Hepatocyte (in vitro differentiated cells): ENCODE data around the gene SMAP2. TPM values are rescaled to one million over a fixed set of nuclear protein-coding genes. Genes with fewer than 3 reads are reported as not detected.
"Not testable (repeated sequence)": the region's sequence is repeated elsewhere in the genome, so short reads cannot be mapped to it uniquely, and the experiment has no call there.

ENCODE experiments used
- DNase-seq: peaks from one replicate; pipeline ENCODE4 v3.0.0-alpha.2; 2016; ENCODE audit warnings: low spot score
- H2AFZ ChIP-seq: fragments of 200-600 bp; sonication (generic); 2 replicates; pipeline ENCODE4 v1.6.0; 2016; ENCODE audit warnings: antibody characterized with exemption, mild to moderate bottlenecking
- H3K27ac ChIP-seq: fragments of 200-600 bp; sonication (generic); 2 replicates; pipeline ENCODE4 v1.5.1; 2016; ENCODE audit warnings: mild to moderate bottlenecking
- H3K27me3 ChIP-seq: fragments of 200-600 bp; sonication (generic); 2 replicates; pipeline ENCODE4 v1.6.1; 2016
- H3K36me3 ChIP-seq: fragments of 200-600 bp; sonication (generic); replicated peaks from 2 replicates; pipeline ENCODE4 v1.5.1; 2016; ENCODE audit warnings: low read depth; ENCODE audit not compliant: insufficient read depth
- H3K4me1 ChIP-seq: fragments of 200-600 bp; sonication (generic); 2 replicates; pipeline ENCODE4 v1.5.1; 2016; ENCODE audit warnings: mild to moderate bottlenecking, moderate library complexity; ENCODE audit not compliant: insufficient read depth
- H3K4me2 ChIP-seq: fragments of 200-600 bp; sonication (generic); 2 replicates; pipeline ENCODE4 v1.6.0; 2016
- H3K4me3 ChIP-seq: fragments of 200-600 bp; sonication (generic); 2 replicates; pipeline ENCODE4 v1.5.1; 2016; ENCODE audit warnings: mild to moderate bottlenecking
- H3K79me2 ChIP-seq: fragments of 200-600 bp; sonication (generic); 2 replicates; pipeline ENCODE4 v1.6.0; 2017; ENCODE audit warnings: mild to moderate bottlenecking
- H3K9me2 ChIP-seq: fragments of 200-600 bp; sonication (generic); replicated peaks from 2 replicates; pipeline ENCODE4 v1.6.0; 2017; ENCODE audit warnings: mild to moderate bottlenecking; ENCODE audit not compliant: insufficient read depth
- H3K9me3 ChIP-seq: fragments of 200-600 bp; sonication (generic); 2 replicates; pipeline ENCODE4 v1.5.1; 2016; ENCODE audit warnings: low read depth, mild to moderate bottlenecking
- H4K20me1 ChIP-seq: fragments of 200-600 bp; sonication (generic); 2 replicates; pipeline ENCODE4 v1.6.0; 2016; ENCODE audit warnings: mild to moderate bottlenecking; ENCODE audit not compliant: insufficient read depth, poor library complexity, severe bottlenecking
- CTCF ChIP-seq: fragments of 200-600 bp; sonication (generic); IDR thresholded peaks from 2 replicates; pipeline ENCODE4 v1.5.1; 2016; ENCODE audit warnings: antibody characterized with exemption, mild to moderate bottlenecking; ENCODE audit not compliant: poor library complexity
- EZH2 ChIP-seq: fragments of 200-600 bp; sonication (generic); IDR thresholded peaks from 2 replicates; pipeline ENCODE4 v1.6.1; 2016; ENCODE audit warnings: antibody characterized with exemption, mild to moderate bottlenecking, borderline replicate concordance
- EZH2phosphoT487 ChIP-seq: fragments of 200-600 bp; sonication (generic); IDR thresholded peaks from one replicate; pipeline ENCODE4 v1.6.1; 2018; ENCODE audit warnings: antibody characterized with exemption, mild to moderate bottlenecking, low read depth, moderate library complexity; ENCODE audit not compliant: unreplicated experiment, severe bottlenecking
- WGBS: methylation state at CpG from one replicate; pipeline ENCODE4 v1.1.6; 2016; ENCODE audit warnings: low lambda C conversion rate; ENCODE audit errors: missing lambda C conversion rate; 5-methylcytosine and 5-hydroxymethylcytosine counted together
- polyA plus RNA-seq: library from polyadenylated mRNA; unstranded; fragments of >200 nt; fragmentation: Nextera tagmentation; extraction: Ambion mirVana; gene quantifications from 2 replicates; pipeline ENCODE4 v1.2.1, GENCODE V29; 2016
- total RNA-seq: library from RNA; depleted of rRNA; stranded (reverse); fragments of >200 nt; gene quantifications from 2 replicates; pipeline ENCODE4 v1.2.3, GENCODE V29; 2014

The SMAP2 gene
- total RNA-seq (23.1 and 23.9 TPM in 2 replicates), polyA plus RNA-seq (22.9 and 25.0 TPM in 2 replicates)

GRCh38 chr1:40373323-40374283, at the start of gene SMAP2:
SMAP2 (plus strand) TSS chr1:40373727; CDS start chr1:40374121, 394 bp downstream.
- Histone ChIP-seq H3K27ac (peak within 1 kb of the TSS; percentile 87), H3K9me2 (no peaks in the 10 kb centered on the region), H3K9me3 (no peaks in the 10 kb centered on the region), H3K79me2 (peaks cover 40% of the 10 kb centered on the region), H3K36me3 (no peaks in the 10 kb centered on the region), H3K27me3 (no peaks in the 10 kb centered on the region), H3K4me2 (peak within 1 kb of the TSS; percentile 93), H4K20me1 (no peaks in the 10 kb centered on the region), H2AFZ (peak within 1 kb of the TSS; percentile 57), H3K4me1 (peaks cover 6% of the 10 kb centered on the region), H3K4me3 (peak within 1 kb of the TSS; percentile 34)
- peak; percentile 99 for DNase-seq
- TF ChIP-seq EZH2phosphoT487 (no peak), CTCF (no peak), EZH2 (no peak)
- WGBS: 3% methylated on average over 32 of the region's 65 CpGs

GRCh38 chr1:40331403-40331802, 42.1 kb upstream of the SMAP2 start:
- not testable (repeated sequence) for H3K27me3 ChIP-seq, H3K4me3 ChIP-seq, DNase-seq, H3K4me2 ChIP-seq, H2AFZ ChIP-seq, H3K36me3 ChIP-seq, H3K9me3 ChIP-seq, H3K4me1 ChIP-seq, H3K9me2 ChIP-seq, H3K79me2 ChIP-seq, H4K20me1 ChIP-seq, H3K27ac ChIP-seq
- 62% methylated on average over 1 of the region's 1 CpG for WGBS

- H2AFZ ChIP-seq: no peak overlapping the region
- no peaks in the 10 kb centered on the region for H3K79me2 ChIP-seq
- H3K27ac ChIP-seq: no peak overlapping the region
- H3K4me3 ChIP-seq: no peak overlapping the region
- DNase-seq: no peak
- H3K4me2 ChIP-seq: no peak overlapping the region
- no peaks in the 10 kb centered on the region for H3K27me3 ChIP-seq
- H3K36me3 ChIP-seq: no peaks in the 10 kb centered on the region
- WGBS: 86% methylated on average over 1 of the region's 1 CpG
- no peaks in the 10 kb centered on the region for H3K9me2 ChIP-seq
- no peaks in the 10 kb centered on the region for H3K9me3 ChIP-seq
- TF ChIP-seq EZH2 (no peak), EZH2phosphoT487 (no peak)
- no peaks in the 10 kb centered on the region for H3K4me1 ChIP-seq
- no peaks in the 10 kb centered on the region for H4K20me1 ChIP-seq
These were observed 40.8 kb upstream of the SMAP2 start for GRCh38 chr1:40332695-40333094.

GRCh38 chr1:40337443-40337842, 36.1 kb upstream of the SMAP2 start:
- TF ChIP-seq EZH2phosphoT487: no peak
- TF ChIP-seq EZH2: no peak
- TF ChIP-seq CTCF: no peak
- no peaks in the 10 kb centered on the region for H4K20me1 ChIP-seq
- H3K4me2 ChIP-seq: no peak overlapping the region
- H3K27ac ChIP-seq: no peak overlapping the region
- H3K9me2 ChIP-seq: no peaks in the 10 kb centered on the region
- WGBS: 84% methylated on average over 8 of the region's 8 CpGs
- H2AFZ ChIP-seq: no peak overlapping the region
- no peak for DNase-seq
- no peak overlapping the region for H3K4me3 ChIP-seq
- no peaks in the 10 kb centered on the region for H3K36me3 ChIP-seq
- no peaks in the 10 kb centered on the region for H3K79me2 ChIP-seq
- H3K4me1 ChIP-seq: peaks cover 3% of the 10 kb centered on the region
- no peaks in the 10 kb centered on the region for H3K9me3 ChIP-seq
- H3K27me3 ChIP-seq: no peaks in the 10 kb centered on the region
